AML-193 (cell line): ENCODE data around the gene ARFGAP3.

ENCODE experiments used
- DNase-seq, 2 experiments: peaks; one replicate each; lab custom pipeline; 2025; lab: John Stamatoyannopoulos, UW

The ARFGAP3 gene

GRCh38 chr22:42884616-42885375 lies 27.7 kb upstream of the ARFGAP3 start:
- no peak for DNase-seq

- no peak for DNase-seq
These were observed 26.9 kb upstream of the ARFGAP3 start for GRCh38 chr22:42883970-42884369.

- DNase-seq, result no peak
These were observed 26.0 kb upstream of the ARFGAP3 start for GRCh38 chr22:42883121-42883520.

- no peak for DNase-seq
These were observed 25.0 kb upstream of the ARFGAP3 start for GRCh38 chr22:42881982-42882656.

- DNase-seq, result no peak
These were observed 24.2 kb upstream of the ARFGAP3 start for GRCh38 chr22:42881298-42881697.

GRCh38 chr22:42880815-42881214 lies 23.7 kb upstream of the ARFGAP3 start:
- DNase-seq, result no peak

GRCh38 chr22:42879371-42880021 lies 22.4 kb upstream of the ARFGAP3 start:
- no peak for DNase-seq

GRCh38 chr22:42878561-42879305 lies 21.7 kb upstream of the ARFGAP3 start:
- no peak for DNase-seq

- no peak for DNase-seq
These were observed 20.7 kb upstream of the ARFGAP3 start for GRCh38 chr22:42877597-42878340.

- no peak for DNase-seq
These were observed 20.1 kb upstream of the ARFGAP3 start for GRCh38 chr22:42877158-42877557.

GRCh38 chr22:42876041-42876440 lies 19.0 kb upstream of the ARFGAP3 start:
- DNase-seq, result no peak

GRCh38 chr22:42874010-42874409 lies 16.9 kb upstream of the ARFGAP3 start:
- no peak for DNase-seq

GRCh38 chr22:42873356-42873755 lies 16.3 kb upstream of the ARFGAP3 start:
- peak in 1 of 2 experiments; percentile 9 for DNase-seq

GRCh38 chr22:42872821-42873220 lies 15.7 kb upstream of the ARFGAP3 start:
- DNase-seq, result no peak

- no peak for DNase-seq
These were observed 14.3 kb upstream of the ARFGAP3 start for GRCh38 chr22:42871146-42872050.

GRCh38 chr22:42869888-42870480 lies 12.9 kb upstream of the ARFGAP3 start:
- DNase-seq, result no peak

GRCh38 chr22:42869463-42869862 lies 12.4 kb upstream of the ARFGAP3 start:
- DNase-seq, result no peak

- no peak for DNase-seq
These were observed 11.7 kb upstream of the ARFGAP3 start for GRCh38 chr22:42868751-42869251.

GRCh38 chr22:42866100-42866499 lies 9.0 kb upstream of the ARFGAP3 start:
- no peak for DNase-seq

GRCh38 chr22:42865536-42865935 lies 8.5 kb upstream of the ARFGAP3 start:
- DNase-seq, result no peak
